ENCODE measurements around the gene SRRM1. TPM values are rescaled to one million over a fixed set of nuclear protein-coding genes. Genes with fewer than 3 reads are reported as not detected.

The SRRM1 gene
- total RNA-seq, 1 donor from 2014 or later, result 261 TPM

- Mint-ChIP-seq H3K36me3 (ENCODE audit: low read depth) (no peaks in the 10 kb centered on the region), H3K27ac (no peak overlapping the region), H3K27me3 (peaks cover 28% of the 10 kb centered on the region), H3K9me3 (no peaks in the 10 kb centered on the region), H3K4me1 (peaks cover 2% of the 10 kb centered on the region), H3K4me3 (no peak overlapping the region)
- intact Hi-C loops (cut with micrococcal nuclease), result no loop called here
- no peak for DNase-seq
Measured at GRCh38 chr1:24632832-24633175, 10.3 kb upstream of the SRRM1 start.

DNA sequence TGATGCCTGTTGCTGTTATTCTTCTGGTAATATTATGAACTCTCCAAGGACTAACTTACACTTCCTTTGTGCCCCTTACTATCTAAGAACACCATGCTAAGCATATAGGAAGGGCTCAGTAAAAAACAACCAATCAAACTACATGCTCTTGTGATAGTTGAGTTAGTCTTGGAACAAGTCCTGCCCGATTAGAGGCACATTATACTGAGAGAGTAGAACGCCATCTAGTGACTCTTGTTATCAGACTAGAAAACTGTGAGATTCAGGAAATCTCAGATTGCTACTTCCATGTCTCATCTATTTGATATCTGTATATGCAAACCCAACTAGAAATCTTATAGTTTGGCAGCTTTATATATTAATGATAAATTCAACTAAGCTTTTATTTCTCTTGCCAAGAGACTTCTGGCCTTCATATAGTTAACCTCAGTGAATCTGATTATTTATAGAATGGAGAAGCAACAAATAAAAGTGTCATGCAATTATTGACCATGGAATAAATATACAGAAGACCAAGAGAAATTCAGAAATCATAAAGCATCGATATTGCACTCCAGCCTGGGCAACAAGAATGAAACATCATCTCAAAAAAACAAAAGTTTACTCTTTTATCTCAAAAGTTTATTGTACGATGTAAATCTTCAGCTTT lies 7.8 kb upstream of the SRRM1 start:
- H3K4me3 Mint-ChIP-seq, result no peak overlapping the region
- H3K9me3 Mint-ChIP-seq, result no peaks in the 10 kb centered on the region
- H3K36me3 Mint-ChIP-seq (ENCODE audit: low read depth), result no peaks in the 10 kb centered on the region
- peak; percentile 69 for DNase-seq
- H3K27me3 Mint-ChIP-seq, result peaks cover 15% of the 10 kb centered on the region
- intact Hi-C loops (cut with micrococcal nuclease), result loop anchor here (2.0 to 5.0 kb wide), 3 partner anchors 48 to 485 kb away; no protein-coding TSS in a partner anchor
- no peak overlapping the region for H3K27ac Mint-ChIP-seq
- peaks cover 7% of the 10 kb centered on the region for H3K4me1 Mint-ChIP-seq

GRCh38 chr1:24636661-24637357 lies 6.3 kb upstream of the SRRM1 start:
- Mint-ChIP-seq H3K36me3 (ENCODE audit: low read depth) (no peaks in the 10 kb centered on the region), H3K4me3 (no peak overlapping the region), H3K9me3 (no peaks in the 10 kb centered on the region), H3K4me1 (peaks cover 14% of the 10 kb centered on the region), H3K27me3 (peaks cover 13% of the 10 kb centered on the region), H3K27ac (no peak overlapping the region)
- no peak for DNase-seq
- intact Hi-C loops (cut with micrococcal nuclease), result loop anchor here (5.0 kb wide), 1 partner anchor 50 kb away; no protein-coding TSS in a partner anchor

DNA sequence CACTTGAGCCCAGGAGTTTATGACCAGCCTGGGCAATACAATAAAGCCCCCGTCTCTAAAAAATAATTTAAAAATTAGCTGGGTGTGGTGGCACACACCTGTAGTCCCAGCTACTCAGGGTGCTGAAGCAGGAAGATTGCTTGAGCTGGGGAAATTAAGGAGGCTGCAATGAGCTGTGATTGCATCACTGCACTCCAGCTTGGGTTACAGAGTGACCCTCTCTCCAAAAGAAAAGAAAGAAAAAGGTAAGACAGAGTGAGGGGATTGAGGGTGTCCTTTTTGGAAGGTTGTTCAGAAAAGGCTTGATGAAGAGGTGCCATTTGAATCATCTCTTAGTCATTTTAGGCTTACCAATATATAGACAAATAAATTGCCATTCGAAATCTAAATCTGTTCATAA lies 4.0 kb upstream of the SRRM1 start:
- no peak for DNase-seq
- H3K27me3 Mint-ChIP-seq, result peaks cover 13% of the 10 kb centered on the region
- H3K27ac Mint-ChIP-seq, result no peak overlapping the region
- peaks cover 16% of the 10 kb centered on the region for H3K4me1 Mint-ChIP-seq
- peaks cover 7% of the 10 kb centered on the region for H3K36me3 Mint-ChIP-seq (ENCODE audit: low read depth)
- H3K4me3 Mint-ChIP-seq, result no peak overlapping the region
- intact Hi-C loops (cut with micrococcal nuclease), result loop anchor here (5.0 kb wide), 1 partner anchor 52 kb away; no protein-coding TSS in a partner anchor
- no peaks in the 10 kb centered on the region for H3K9me3 Mint-ChIP-seq

DNA sequence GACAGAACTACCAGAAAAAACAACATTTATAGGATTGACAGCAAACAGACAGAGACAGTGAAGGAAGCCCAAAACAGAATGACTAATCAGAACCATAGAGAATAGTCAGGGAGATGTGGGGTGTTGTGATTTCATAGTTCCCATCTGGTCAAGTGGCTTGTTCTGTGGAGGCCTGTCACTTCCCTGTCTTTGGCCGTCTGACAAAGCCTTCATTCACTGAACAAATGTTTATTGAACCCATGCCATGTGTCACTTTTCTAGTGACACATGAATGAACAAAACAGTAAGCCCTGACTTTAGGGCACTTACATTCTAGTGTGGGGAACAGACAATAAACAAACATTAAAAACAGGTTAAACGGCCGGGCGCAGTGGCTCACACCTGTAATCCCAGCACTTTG lies 3.2 kb upstream of the SRRM1 start:
- Mint-ChIP-seq H3K27me3 (peaks cover 13% of the 10 kb centered on the region), H3K36me3 (ENCODE audit: low read depth) (peaks cover 11% of the 10 kb centered on the region), H3K9me3 (no peaks in the 10 kb centered on the region), H3K27ac (no peak overlapping the region), H3K4me3 (no peak overlapping the region), H3K4me1 (peaks cover 24% of the 10 kb centered on the region)
- DNase-seq, result no peak
- intact Hi-C loops (cut with micrococcal nuclease), result loop anchor here (5.0 kb wide), 6 partner anchors 53 to 1273 kb away; partner anchors contain the start of genes NIPAL3, SRSF10 and ZNF436

DNA sequence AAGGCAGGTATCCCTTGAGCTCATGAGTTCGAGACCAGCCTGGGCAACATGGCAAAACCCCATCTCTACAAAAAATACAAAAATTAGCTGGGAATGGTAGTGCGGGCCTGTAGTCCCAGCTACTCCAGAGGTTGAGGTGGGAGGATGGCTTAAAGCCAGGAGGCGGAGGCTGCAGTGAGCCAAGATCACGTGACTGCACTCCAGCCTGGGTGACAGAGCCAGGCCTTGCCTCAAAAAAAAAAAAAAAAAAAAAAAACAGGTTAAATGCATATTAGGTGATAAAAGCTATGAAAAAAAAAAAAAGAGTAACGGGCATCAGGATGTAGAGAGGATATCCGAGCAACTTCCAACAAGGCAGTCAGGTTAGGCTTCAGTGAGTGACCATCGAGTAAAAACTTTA lies 2.8 kb upstream of the SRRM1 start:
- H3K27ac Mint-ChIP-seq, result no peak overlapping the region
- DNase-seq, result no peak

DNA sequence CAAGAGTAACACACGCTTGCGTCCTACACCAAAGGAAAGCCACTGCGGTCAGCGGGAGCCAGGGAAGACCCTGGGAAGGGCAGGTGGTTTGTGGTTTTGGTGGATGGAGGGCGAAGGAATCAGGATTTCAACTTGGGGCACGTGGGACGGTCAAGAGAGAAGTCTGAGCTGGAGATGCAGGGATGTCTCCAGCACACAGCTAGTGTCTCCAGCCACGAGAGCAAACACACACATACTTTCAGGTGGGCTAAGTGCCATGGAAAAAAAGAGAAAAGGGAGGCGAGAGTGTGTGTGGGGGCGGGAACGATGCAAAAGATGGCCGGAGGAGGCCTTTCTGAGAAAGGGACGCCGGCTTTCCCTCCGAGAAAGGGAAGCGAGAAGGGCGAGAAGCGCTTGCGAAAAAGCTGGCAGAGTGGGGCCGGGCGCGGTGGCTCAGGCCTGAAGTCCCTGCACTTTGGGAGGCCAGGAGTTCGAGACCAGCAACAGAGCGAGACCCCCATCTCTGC lies 1.4 kb upstream of the SRRM1 start:
- Mint-ChIP-seq H3K36me3 (ENCODE audit: low read depth) (peaks cover 25% of the 10 kb centered on the region), H3K27ac (peak overlapping the region; percentile 98), H3K4me1 (peaks cover 35% of the 10 kb centered on the region), H3K4me3 (peak overlapping the region; percentile 91), H3K27me3 (peaks cover 4% of the 10 kb centered on the region), H3K9me3 (no peaks in the 10 kb centered on the region)
- intact Hi-C loops (cut with micrococcal nuclease), result loop anchor here (2.0 to 5.0 kb wide), 6 partner anchors 101 to 1274 kb away; partner anchors contain the start of genes NIPAL3, SRSF10 and ZNF436
- DNase-seq, result peak; percentile 78

More for the DNA sequence above, 2.8 kb upstream of the SRRM1 start:
- Mint-ChIP-seq H3K36me3 (ENCODE audit: low read depth) (peaks cover 15% of the 10 kb centered on the region), H3K27me3 (peaks cover 11% of the 10 kb centered on the region), H3K4me3 (peak overlapping the region; percentile 17), H3K9me3 (no peaks in the 10 kb centered on the region), H3K4me1 (peaks cover 26% of the 10 kb centered on the region)
- intact Hi-C loops (cut with micrococcal nuclease), result loop anchor here (5.0 kb wide), 5 partner anchors 158 to 1273 kb away; partner anchors contain the start of genes NIPAL3, SRSF10 and ZNF436

DNA sequence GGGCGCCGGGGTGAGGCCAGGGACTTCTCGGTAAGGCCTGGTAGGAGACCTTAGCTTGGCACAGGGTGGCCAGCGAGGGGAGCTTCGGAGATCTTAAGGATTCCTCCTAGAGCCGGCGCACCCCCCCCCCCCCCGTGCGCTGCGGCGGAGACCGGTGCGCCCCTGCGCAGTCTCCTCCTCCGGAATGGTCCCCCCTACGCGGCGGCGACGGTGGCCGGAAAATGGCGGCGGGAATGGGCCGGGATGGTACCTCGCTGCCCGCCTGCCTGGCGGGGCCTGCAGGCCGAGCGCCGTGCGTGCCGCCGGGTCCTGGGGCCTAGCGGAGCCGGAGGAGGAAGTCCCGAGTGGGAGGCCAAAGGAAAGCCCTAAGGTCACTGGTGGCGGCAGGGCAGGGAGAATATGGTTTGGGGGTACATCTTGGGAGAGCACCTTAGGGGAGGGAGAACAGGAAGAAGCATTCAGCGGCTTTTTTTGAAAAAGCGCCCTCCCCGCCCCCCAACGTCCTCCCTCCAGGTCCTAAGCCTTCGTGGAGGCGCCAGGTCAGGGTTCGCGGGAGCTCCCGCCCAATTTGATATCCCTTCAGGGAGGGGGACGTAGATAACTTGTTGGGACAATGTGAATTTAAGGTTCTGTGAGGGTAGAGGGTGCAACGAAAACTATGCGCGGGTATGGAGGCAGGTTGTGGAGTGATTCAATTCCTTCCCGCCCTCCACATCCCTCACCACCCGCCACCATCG lies 429 bp downstream of the SRRM1 start:
- H3K4me1 Mint-ChIP-seq, result peaks cover 38% of the 10 kb centered on the region
- peak overlapping the region; percentile 98 for H3K27ac Mint-ChIP-seq
- intact Hi-C loops (cut with micrococcal nuclease), result loop anchor here (1.0 to 5.0 kb wide), 8 partner anchors 102 to 1276 kb away; partner anchors contain the start of genes CLIC4, NIPAL3, RSRP1 and SRSF10
- peaks cover 43% of the 10 kb centered on the region for H3K36me3 Mint-ChIP-seq (ENCODE audit: low read depth)
- H3K9me3 Mint-ChIP-seq, result no peaks in the 10 kb centered on the region
- DNase-seq, result no peak
- peak overlapping the region; percentile 91 for H3K4me3 Mint-ChIP-seq
- no peaks in the 10 kb centered on the region for H3K27me3 Mint-ChIP-seq

DNA sequence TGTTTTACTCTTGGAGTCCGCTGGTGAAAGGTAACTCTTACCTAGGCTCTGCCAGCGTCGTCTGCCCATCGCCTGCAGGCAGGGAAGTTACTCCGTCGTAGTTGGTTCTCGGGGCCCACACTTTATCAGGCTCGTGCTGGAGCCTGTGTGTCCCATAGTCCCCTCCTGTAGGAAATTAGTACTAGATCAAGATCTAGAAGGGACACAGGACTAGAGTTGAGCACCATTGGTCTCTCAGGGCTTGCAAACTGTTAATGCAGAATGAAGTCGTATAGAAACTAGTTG lies 940 bp downstream of the SRRM1 start:
- Mint-ChIP-seq H3K4me3 (peak overlapping the region; percentile 91), H3K27me3 (no peaks in the 10 kb centered on the region), H3K27ac (peak overlapping the region; percentile 98), H3K36me3 (ENCODE audit: low read depth) (peaks cover 47% of the 10 kb centered on the region), H3K9me3 (no peaks in the 10 kb centered on the region), H3K4me1 (peaks cover 39% of the 10 kb centered on the region)
- intact Hi-C loops (cut with micrococcal nuclease), result loop anchor here (5.0 kb wide), 5 partner anchors 162 to 1277 kb away; partner anchors contain the start of genes NIPAL3, SRSF10 and ZNF436
- no peak for DNase-seq

- DNase-seq, result no peak
- H3K36me3 Mint-ChIP-seq (ENCODE audit: low read depth), result peaks cover 77% of the 10 kb centered on the region
- H3K27me3 Mint-ChIP-seq, result no peaks in the 10 kb centered on the region
- peaks cover 36% of the 10 kb centered on the region for H3K4me1 Mint-ChIP-seq
- H3K9me3 Mint-ChIP-seq, result no peaks in the 10 kb centered on the region
- intact Hi-C loops (cut with micrococcal nuclease), result no loop called here
- H3K4me3 Mint-ChIP-seq, result no peak overlapping the region
- H3K27ac Mint-ChIP-seq, result no peak overlapping the region
Measured at GRCh38 chr1:24648919-24649318, 5.8 kb downstream of the SRRM1 start.

DNA sequence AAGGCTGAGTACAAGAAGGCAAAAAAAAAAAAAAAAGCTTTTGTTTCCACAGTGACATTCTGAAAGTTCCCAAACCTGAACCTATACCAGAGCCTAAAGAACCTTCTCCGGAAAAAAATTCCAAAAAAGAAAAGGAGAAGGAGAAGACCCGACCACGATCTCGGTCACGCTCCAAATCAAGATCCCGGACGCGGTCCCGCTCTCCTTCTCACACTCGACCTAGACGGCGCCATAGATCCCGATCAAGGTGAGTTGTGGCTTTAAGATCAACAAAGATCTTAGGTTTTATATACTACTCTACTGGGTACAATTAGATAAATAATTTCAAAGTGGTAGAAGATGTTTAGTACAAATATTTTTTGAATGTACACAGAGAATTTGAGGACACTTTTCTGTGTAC lies 9.3 kb downstream of the SRRM1 start:
- DNase-seq, result no peak
- no peaks in the 10 kb centered on the region for H3K27me3 Mint-ChIP-seq
- no peak overlapping the region for H3K27ac Mint-ChIP-seq
- intact Hi-C loops (cut with micrococcal nuclease), result no loop called here
- H3K9me3 Mint-ChIP-seq, result no peaks in the 10 kb centered on the region
- H3K36me3 Mint-ChIP-seq (ENCODE audit: low read depth), result peaks cover 78% of the 10 kb centered on the region
- H3K4me1 Mint-ChIP-seq, result peaks cover 27% of the 10 kb centered on the region
- H3K4me3 Mint-ChIP-seq, result no peak overlapping the region

- Mint-ChIP-seq H3K9me3 (no peaks in the 10 kb centered on the region), H3K4me1 (peaks cover 32% of the 10 kb centered on the region), H3K4me3 (no peak overlapping the region), H3K27me3 (no peaks in the 10 kb centered on the region), H3K36me3 (ENCODE audit: low read depth) (peaks cover 72% of the 10 kb centered on the region), H3K27ac (no peak overlapping the region)
- no peak for DNase-seq
- intact Hi-C loops (cut with micrococcal nuclease), result no loop called here
Measured at GRCh38 chr1:24654010-24654409, 10.9 kb downstream of the SRRM1 start.

- no peak for DNase-seq
- Mint-ChIP-seq H3K27me3 (no peaks in the 10 kb centered on the region), H3K4me3 (no peak overlapping the region), H3K27ac (no peak overlapping the region), H3K9me3 (no peaks in the 10 kb centered on the region), H3K36me3 (ENCODE audit: low read depth) (peaks cover 69% of the 10 kb centered on the region), H3K4me1 (peaks cover 33% of the 10 kb centered on the region)
- intact Hi-C loops (cut with micrococcal nuclease), result no loop called here
Measured at GRCh38 chr1:24656046-24656445, 12.9 kb downstream of the SRRM1 start.
